ENCODE results near the gene SUCO. TPM values are rescaled to one million over a fixed set of nuclear protein-coding genes. Genes with fewer than 3 reads are reported as not detected.

Gene SUCO
- total RNA-seq, 1 donor from 2014 or later: 30.2 TPM

DNA sequence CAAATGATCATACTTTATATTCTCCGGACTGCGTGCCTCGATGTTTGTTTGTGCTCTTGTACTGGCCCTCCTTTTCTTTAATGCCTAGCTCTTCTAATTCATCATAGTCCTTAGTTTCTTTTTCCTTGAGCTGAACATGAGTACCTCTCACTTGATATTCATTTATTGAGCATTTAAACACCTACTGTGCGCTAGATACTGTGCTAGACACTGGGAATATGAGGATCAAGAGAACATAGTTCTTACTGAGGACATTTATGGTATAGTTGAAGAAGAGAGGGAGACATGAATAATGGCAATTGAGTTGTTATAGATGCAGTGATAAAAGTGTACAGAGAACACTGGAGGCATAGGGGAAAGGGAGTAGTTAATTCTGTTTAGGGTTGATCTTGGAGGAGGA, 22.0 kb downstream of the SUCO start:
- TF ChIP-seq, protein P1, sequence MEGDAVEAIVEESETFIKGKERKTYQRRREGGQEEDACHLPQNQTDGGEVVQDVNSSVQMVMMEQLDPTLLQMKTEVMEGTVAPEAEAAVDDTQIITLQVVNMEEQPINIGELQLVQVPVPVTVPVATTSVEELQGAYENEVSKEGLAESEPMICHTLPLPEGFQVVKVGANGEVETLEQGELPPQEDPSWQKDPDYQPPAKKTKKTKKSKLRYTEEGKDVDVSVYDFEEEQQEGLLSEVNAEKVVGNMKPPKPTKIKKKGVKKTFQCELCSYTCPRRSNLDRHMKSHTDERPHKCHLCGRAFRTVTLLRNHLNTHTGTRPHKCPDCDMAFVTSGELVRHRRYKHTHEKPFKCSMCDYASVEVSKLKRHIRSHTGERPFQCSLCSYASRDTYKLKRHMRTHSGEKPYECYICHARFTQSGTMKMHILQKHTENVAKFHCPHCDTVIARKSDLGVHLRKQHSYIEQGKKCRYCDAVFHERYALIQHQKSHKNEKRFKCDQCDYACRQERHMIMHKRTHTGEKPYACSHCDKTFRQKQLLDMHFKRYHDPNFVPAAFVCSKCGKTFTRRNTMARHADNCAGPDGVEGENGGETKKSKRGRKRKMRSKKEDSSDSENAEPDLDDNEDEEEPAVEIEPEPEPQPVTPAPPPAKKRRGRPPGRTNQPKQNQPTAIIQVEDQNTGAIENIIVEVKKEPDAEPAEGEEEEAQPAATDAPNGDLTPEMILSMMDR (conservative IDR thresholded peaks at IDR 0.05; ENCODE audit: low read depth, low read length): no peak
- no peak for DNase-seq (ENCODE audit: low read depth)
- no peak overlapping the region for H3K4me3 ChIP-seq (ENCODE audit: low read depth, low read length)

DNA sequence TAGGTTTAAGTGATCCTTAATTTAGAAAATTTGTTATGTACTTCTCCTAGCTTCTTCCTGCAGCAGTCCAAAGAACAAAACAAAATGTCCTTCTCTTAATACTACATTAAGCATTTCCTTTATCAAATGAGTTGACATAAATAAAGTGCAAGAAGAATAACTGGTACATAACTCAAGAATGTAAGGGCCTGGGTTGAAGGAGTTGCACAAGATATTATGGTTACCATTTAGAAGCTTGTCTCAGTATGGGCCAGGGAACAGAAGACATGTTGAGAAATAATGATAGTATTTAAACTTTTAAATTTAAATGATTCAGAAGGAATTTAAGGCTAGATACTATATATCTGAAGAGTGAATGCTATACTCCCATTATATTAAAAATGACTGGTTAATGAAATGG, 23.5 kb downstream of the SUCO start:
- no peak overlapping the region for H3K4me3 ChIP-seq (ENCODE audit: low read depth, low read length)
- TF ChIP-seq, protein P1 (conservative IDR thresholded peaks at IDR 0.05; ENCODE audit: low read depth, low read length): no peak
- no peak for DNase-seq (ENCODE audit: low read depth)

DNA sequence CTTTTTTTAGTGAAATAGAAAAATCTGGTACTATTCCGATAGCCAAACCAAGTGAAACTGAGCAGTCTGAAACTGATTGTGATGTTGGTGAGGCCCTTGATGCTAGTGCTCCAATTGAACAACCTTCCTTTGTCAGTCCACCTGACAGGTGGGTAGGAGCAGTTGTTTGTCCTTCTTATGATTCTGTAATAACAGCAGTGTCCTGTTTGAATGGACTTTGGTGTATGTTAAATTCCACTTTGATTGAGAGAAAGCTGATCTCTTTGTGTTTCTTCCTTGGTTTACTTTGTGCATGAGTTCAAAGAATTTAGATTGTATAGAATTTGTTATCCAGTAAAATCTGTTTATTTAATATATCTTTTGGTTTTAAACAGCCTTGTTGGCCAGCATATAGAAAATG, 24.3 kb downstream of the SUCO start:
- TF ChIP-seq, protein P1 (conservative IDR thresholded peaks at IDR 0.05; ENCODE audit: low read depth, low read length): no peak
- no peak for DNase-seq (ENCODE audit: low read depth)
- H3K4me3 ChIP-seq (ENCODE audit: low read depth, low read length): no peak overlapping the region

DNA sequence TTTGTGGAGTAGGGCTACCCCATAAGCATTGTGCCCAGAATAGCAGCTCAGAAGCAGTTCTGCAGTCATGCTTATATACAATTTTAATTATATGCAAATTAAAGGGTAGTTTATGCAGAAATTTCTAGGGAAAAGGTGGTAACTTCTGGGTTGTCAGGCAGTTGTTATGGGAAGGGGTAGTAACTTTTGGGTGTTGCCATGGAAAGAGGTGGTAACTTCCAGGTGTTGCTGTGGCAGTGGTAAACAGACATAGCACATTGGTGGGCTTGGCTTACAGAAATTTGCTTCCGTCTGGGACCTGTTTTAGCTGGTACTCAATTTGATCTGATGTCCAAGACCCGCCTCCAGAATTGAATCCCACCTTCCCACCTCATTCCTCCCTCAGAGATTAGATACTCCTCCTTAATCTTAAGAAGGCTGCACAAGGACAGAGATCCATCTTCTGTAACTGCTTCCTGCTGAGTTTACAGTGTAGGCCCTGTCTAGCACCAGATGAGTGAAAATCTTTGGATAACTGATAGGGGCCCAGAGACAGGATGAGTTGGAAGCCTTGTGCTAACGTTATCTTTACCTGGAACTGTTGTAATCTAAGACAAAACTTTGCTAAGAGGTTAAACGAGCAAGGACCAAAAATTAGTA, 26.7 kb downstream of the SUCO start:
- no peak for DNase-seq (ENCODE audit: low read depth)
- H3K4me3 ChIP-seq (ENCODE audit: low read depth, low read length): no peak overlapping the region
- TF ChIP-seq, protein P1 (conservative IDR thresholded peaks at IDR 0.05; ENCODE audit: low read depth, low read length): no peak

DNA sequence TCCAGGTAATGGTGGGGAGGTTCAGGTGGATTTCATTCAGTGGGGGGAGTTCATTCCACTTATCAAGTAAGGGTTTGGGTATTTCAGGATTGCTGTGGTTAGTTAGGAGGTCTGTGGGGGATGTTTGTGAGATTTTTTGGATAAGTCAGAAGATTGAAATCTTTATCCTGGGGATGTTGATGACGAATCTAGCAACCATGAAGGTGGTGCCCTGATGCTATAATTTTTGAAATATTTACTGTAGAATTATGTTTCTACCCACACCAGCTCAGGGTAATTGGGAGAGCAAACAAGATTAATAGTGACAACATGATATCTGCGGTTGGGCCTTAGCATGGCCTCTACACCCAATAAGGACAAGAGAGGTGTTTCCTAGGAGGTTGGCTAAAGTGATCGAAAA, 28.3 kb downstream of the SUCO start:
- H3K4me3 ChIP-seq (ENCODE audit: low read depth, low read length): no peak overlapping the region
- no peak for DNase-seq (ENCODE audit: low read depth)
- TF ChIP-seq, protein P1 (conservative IDR thresholded peaks at IDR 0.05; ENCODE audit: low read depth, low read length): no peak

DNA sequence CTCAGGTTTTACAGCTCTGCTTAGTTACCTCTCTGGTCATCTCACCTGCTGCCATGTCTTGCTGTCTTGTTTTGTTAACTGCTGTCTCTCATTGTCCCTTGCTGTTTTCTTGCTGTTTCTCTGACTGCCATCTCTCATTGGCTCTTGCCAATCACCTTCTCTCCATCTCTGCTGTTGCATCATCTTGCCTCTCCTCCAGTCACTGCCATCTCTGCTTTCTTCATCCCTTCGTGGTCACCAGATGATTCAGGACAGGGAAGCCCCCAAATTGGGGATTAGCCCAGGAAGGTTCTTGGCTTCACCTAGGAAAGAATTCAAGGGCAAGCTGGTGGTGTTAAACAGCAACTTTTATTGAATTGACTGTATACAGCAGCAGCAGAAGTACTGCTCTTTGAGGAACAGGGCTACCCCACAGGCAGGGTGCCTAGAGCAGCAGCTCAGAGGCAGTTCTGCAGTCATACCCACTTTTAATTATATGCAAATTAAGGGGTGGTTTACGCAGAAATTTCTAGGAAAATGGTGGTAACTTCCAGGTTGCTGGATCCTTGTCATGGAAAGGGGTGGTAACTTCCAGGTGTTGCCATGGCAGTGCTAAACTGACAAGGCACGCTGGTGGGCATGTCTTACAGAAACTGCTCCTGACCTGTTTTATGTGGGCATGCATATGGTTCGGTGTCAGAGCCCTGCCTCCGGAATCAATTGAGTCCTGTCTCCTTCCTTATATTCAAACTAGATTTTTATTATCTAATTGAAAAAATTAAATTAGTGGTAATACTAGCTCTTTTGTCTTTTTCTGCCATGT, 33.4 kb downstream of the SUCO start:
- H3K4me3 ChIP-seq (ENCODE audit: low read depth, low read length): no peak overlapping the region
- TF ChIP-seq, protein P1 (conservative IDR thresholded peaks at IDR 0.05; ENCODE audit: low read depth, low read length): no peak
- no peak for DNase-seq (ENCODE audit: low read depth)

Measured in epithelial cell of proximal tubule (primary cell).